Neural cell (in vitro differentiated cells): Measurements from ENCODE around the gene POLL. TPM values are rescaled to one million over a fixed set of nuclear protein-coding genes. Genes with fewer than 3 reads are reported as not detected.

Experiments used
- H2AFZ ChIP-seq: fragments of 200-600, 300-800 bp; sonication (generic), shearing (Covaris generic); 2 replicates; pipeline ENCODE4 v1.6.0; 2014; ENCODE audit warnings: low read depth, mild to moderate bottlenecking, antibody characterized with exemption, low read length, moderate library complexity
- H3F3A ChIP-seq: fragments of 200-600 bp; shearing (Covaris generic); 2 replicates; pipeline ENCODE4 v1.6.1; 2016; ENCODE audit warnings: mild to moderate bottlenecking, moderate library complexity, mixed read lengths, antibody characterized with exemption, low read length; ENCODE audit not compliant: insufficient read depth, poor library complexity, severe bottlenecking
- H3K27ac ChIP-seq: fragments of 200-600, 300-800 bp; sonication (generic), shearing (Covaris generic); 2 replicates; pipeline ENCODE4 v1.5.1; 2014; ENCODE audit warnings: mild to moderate bottlenecking, low read length, moderate library complexity
- H3K27me3 ChIP-seq: fragments of 300-800, 200-600 bp; sonication (generic), shearing (Covaris generic); 2 replicates; pipeline ENCODE4 v1.6.0; 2014; ENCODE audit warnings: mild to moderate bottlenecking, low read depth, low read length, moderate library complexity; ENCODE audit not compliant: insufficient read depth
- H3K36me3 ChIP-seq: fragments of 300-800, 200-600 bp; sonication (generic), shearing (Covaris generic); 2 replicates; pipeline ENCODE4 v1.5.1; 2014; ENCODE audit warnings: mild to moderate bottlenecking, antibody characterized with exemption, low read length, moderate library complexity; ENCODE audit not compliant: insufficient read depth
- H3K4me2 ChIP-seq: fragments of 300-800, 200-600 bp; sonication (generic), shearing (Covaris generic); 2 replicates; pipeline ENCODE4 v1.6.0; 2014; ENCODE audit warnings: mild to moderate bottlenecking, low read length
- H3K4me3 ChIP-seq: fragments of 300-800, 200-600 bp; sonication (generic), shearing (Covaris generic); 2 replicates; pipeline ENCODE4 v1.5.1; 2014; ENCODE audit warnings: mild to moderate bottlenecking, low read length, moderate library complexity
- H3K79me2 ChIP-seq: fragments of 200-600 bp; shearing (Covaris generic); replicated peaks from 2 replicates; pipeline ENCODE4 v1.6.0; 2014; ENCODE audit warnings: mild to moderate bottlenecking, low read length, moderate library complexity; ENCODE audit not compliant: insufficient read depth
- H3K9ac ChIP-seq: fragments of 300-800, 200-600 bp; sonication (generic), shearing (Covaris generic); 2 replicates; pipeline ENCODE4 v1.6.1; 2016; ENCODE audit warnings: mild to moderate bottlenecking, low read length, mixed read lengths
- H3K9me2 ChIP-seq: fragments of 200-600 bp; shearing (Covaris generic); 2 replicates; pipeline ENCODE4 v1.6.1; 2016; ENCODE audit warnings: mild to moderate bottlenecking, low read length, mixed read lengths; ENCODE audit not compliant: insufficient read depth
- H3K9me3 ChIP-seq: fragments of 200-600, 300-800 bp; sonication (generic), shearing (Covaris generic); 2 replicates; pipeline ENCODE4 v1.6.1; 2016; ENCODE audit warnings: mild to moderate bottlenecking, mixed run types, low read length, moderate library complexity, mixed read lengths
- H4K20me1 ChIP-seq: fragments of 200-600 bp; shearing (Covaris generic); 2 replicates; pipeline ENCODE4 v1.6.1; 2016; ENCODE audit warnings: mild to moderate bottlenecking, mixed run types; ENCODE audit not compliant: insufficient read depth
- EP300 ChIP-seq: fragments of 450-650 bp; conservative IDR thresholded peaks from 2 replicates; pipeline ENCODE4 v1.6.1; 2014; ENCODE audit warnings: antibody characterized with exemption, mild to moderate bottlenecking, moderate library complexity; ENCODE audit not compliant: poor library complexity, severe bottlenecking
- EZH2 ChIP-seq: fragments of 200-600, 300-800 bp; shearing (Covaris generic), sonication (generic); IDR thresholded peaks from 2 replicates; pipeline ENCODE4 v1.6.1; 2014; ENCODE audit warnings: antibody characterized with exemption, low read length, borderline replicate concordance, mild to moderate bottlenecking; ENCODE audit not compliant: insufficient read depth, poor library complexity, severe bottlenecking
- MXI1 ChIP-seq: fragments of 450-650 bp; conservative IDR thresholded peaks from 2 replicates; pipeline ENCODE4 v1.6.1; 2014; ENCODE audit warnings: antibody characterized with exemption, mild to moderate bottlenecking; ENCODE audit not compliant: poor library complexity, severe bottlenecking
- POLR2AphosphoS5 ChIP-seq: IDR thresholded peaks from 2 replicates; pipeline ENCODE4 v1.6.1; 2012
- RAD21 ChIP-seq: fragments of 450-650 bp; conservative IDR thresholded peaks from 2 replicates; pipeline ENCODE4 v1.6.1; 2014; ENCODE audit warnings: antibody characterized with exemption, mild to moderate bottlenecking, moderate library complexity
- SMC3 ChIP-seq: fragments of 450-650 bp; conservative IDR thresholded peaks from 2 replicates; pipeline ENCODE4 v1.6.1; 2014; ENCODE audit warnings: antibody characterized with exemption, mild to moderate bottlenecking, moderate library complexity; ENCODE audit not compliant: poor library complexity
- TAF1 ChIP-seq: IDR thresholded peaks from 2 replicates; pipeline ENCODE4 v1.6.1; 2012; ENCODE audit warnings: low read depth
- polyA plus RNA-seq: library from polyadenylated mRNA; depleted of rRNA; stranded (reverse); fragments of >200 nt; gene quantifications from 2 replicates; pipeline ENCODE4 v1.2.3, GENCODE V29; 2014
- TF ChIP-seq, protein P1 (sequence below): IDR thresholded peaks from 2 replicates; pipeline ENCODE4 v1.6.1; 2012; ENCODE audit warnings: borderline replicate concordance
- TF ChIP-seq, protein P2 (sequence below): fragments of 450-650 bp; IDR thresholded peaks from 2 replicates; pipeline ENCODE4 v1.5.1; 2014; ENCODE audit warnings: antibody characterized with exemption, mild to moderate bottlenecking, moderate library complexity; ENCODE audit not compliant: poor library complexity, severe bottlenecking

Gene POLL
- polyA plus RNA-seq, 1 donor from 2014 or later, result 23.0 TPM

DNA sequence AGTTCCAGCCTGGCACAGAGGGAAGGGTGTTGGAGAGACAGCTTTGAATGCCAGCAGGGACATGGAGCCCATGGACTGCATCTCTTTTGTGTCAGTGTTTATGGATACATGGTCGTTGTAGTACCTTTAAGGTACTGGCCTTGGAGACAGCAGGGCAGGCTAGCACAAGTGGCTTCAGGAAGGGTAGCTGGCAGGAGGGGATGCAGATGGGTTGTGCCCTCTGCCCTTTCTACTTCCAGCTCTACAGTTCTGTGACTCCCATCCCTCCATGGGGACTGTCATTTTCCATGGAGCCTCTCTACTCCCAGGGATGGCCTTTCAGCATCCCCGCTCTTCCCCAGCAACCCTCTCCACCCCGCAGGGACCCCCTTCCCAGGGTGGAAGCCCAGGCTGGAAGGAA is 25.1 kb downstream of the POLL start:
- no peaks in the 10 kb centered on the region for H3F3A ChIP-seq
- no peak overlapping the region for H3K9ac ChIP-seq
- H3K9me3 ChIP-seq, result no peaks in the 10 kb centered on the region
- no peaks in the 10 kb centered on the region for H4K20me1 ChIP-seq
- H3K4me3 ChIP-seq, result no peak overlapping the region
- no peak overlapping the region for H3K4me2 ChIP-seq
- no peaks in the 10 kb centered on the region for H3K79me2 ChIP-seq
- no peaks in the 10 kb centered on the region for H3K36me3 ChIP-seq
- TF ChIP-seq RAD21 (no peak), EP300 (no peak), POLR2AphosphoS5 (no peak), SMC3 (no peak), MXI1 (no peak), TAF1 (no peak), EZH2 (no peak)
- TF ChIP-seq, protein P1, sequence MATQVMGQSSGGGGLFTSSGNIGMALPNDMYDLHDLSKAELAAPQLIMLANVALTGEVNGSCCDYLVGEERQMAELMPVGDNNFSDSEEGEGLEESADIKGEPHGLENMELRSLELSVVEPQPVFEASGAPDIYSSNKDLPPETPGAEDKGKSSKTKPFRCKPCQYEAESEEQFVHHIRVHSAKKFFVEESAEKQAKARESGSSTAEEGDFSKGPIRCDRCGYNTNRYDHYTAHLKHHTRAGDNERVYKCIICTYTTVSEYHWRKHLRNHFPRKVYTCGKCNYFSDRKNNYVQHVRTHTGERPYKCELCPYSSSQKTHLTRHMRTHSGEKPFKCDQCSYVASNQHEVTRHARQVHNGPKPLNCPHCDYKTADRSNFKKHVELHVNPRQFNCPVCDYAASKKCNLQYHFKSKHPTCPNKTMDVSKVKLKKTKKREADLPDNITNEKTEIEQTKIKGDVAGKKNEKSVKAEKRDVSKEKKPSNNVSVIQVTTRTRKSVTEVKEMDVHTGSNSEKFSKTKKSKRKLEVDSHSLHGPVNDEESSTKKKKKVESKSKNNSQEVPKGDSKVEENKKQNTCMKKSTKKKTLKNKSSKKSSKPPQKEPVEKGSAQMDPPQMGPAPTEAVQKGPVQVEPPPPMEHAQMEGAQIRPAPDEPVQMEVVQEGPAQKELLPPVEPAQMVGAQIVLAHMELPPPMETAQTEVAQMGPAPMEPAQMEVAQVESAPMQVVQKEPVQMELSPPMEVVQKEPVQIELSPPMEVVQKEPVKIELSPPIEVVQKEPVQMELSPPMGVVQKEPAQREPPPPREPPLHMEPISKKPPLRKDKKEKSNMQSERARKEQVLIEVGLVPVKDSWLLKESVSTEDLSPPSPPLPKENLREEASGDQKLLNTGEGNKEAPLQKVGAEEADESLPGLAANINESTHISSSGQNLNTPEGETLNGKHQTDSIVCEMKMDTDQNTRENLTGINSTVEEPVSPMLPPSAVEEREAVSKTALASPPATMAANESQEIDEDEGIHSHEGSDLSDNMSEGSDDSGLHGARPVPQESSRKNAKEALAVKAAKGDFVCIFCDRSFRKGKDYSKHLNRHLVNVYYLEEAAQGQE, result no peak
- TF ChIP-seq, protein P2, sequence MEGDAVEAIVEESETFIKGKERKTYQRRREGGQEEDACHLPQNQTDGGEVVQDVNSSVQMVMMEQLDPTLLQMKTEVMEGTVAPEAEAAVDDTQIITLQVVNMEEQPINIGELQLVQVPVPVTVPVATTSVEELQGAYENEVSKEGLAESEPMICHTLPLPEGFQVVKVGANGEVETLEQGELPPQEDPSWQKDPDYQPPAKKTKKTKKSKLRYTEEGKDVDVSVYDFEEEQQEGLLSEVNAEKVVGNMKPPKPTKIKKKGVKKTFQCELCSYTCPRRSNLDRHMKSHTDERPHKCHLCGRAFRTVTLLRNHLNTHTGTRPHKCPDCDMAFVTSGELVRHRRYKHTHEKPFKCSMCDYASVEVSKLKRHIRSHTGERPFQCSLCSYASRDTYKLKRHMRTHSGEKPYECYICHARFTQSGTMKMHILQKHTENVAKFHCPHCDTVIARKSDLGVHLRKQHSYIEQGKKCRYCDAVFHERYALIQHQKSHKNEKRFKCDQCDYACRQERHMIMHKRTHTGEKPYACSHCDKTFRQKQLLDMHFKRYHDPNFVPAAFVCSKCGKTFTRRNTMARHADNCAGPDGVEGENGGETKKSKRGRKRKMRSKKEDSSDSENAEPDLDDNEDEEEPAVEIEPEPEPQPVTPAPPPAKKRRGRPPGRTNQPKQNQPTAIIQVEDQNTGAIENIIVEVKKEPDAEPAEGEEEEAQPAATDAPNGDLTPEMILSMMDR, result no peak
- no peaks in the 10 kb centered on the region for H3K9me2 ChIP-seq
- H3K27me3 ChIP-seq, result no peaks in the 10 kb centered on the region
- H2AFZ ChIP-seq, result no peak overlapping the region
- no peak overlapping the region for H3K27ac ChIP-seq

DNA sequence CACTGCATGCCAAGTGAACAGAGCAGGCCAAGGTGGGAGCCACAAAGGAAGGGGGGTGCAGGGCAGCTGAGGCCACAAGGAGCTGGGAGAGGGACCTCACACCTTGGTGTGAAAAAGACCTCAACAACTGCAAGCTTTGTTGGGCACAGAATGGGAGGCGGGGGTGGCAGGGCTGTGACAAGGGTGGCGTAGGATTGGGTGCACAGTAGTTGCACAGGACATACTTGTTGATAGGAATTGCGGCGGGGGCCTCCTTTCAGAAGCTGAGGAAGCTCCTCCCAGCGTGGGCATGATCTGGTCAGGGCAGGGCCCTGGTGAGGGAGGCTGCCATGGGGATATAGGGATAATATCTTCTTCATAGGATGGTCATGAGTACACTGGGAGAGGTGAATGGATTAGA is 25.8 kb downstream of the POLL start:
- no peaks in the 10 kb centered on the region for H4K20me1 ChIP-seq
- no peak overlapping the region for H3K4me2 ChIP-seq
- TF ChIP-seq, protein P2, result no peak
- no peak for TF ChIP-seq EP300
- TF ChIP-seq POLR2AphosphoS5, result no peak
- TF ChIP-seq RAD21, result no peak
- TF ChIP-seq EZH2, result no peak
- no peak overlapping the region for H2AFZ ChIP-seq
- no peaks in the 10 kb centered on the region for H3K27me3 ChIP-seq
- no peaks in the 10 kb centered on the region for H3F3A ChIP-seq
- H3K27ac ChIP-seq, result no peak overlapping the region
- H3K9me2 ChIP-seq, result no peaks in the 10 kb centered on the region
- no peak overlapping the region for H3K4me3 ChIP-seq
- H3K79me2 ChIP-seq, result no peaks in the 10 kb centered on the region
- no peak overlapping the region for H3K9ac ChIP-seq
- H3K9me3 ChIP-seq, result no peaks in the 10 kb centered on the region
- H3K36me3 ChIP-seq, result no peaks in the 10 kb centered on the region
